HFFc6 (cell line): ENCODE data around the gene KRTAP20-4. TPM values are rescaled to one million over a fixed set of nuclear protein-coding genes. Genes with fewer than 3 reads are reported as not detected.

Experiments used
- DNase-seq: peaks from one replicate; pipeline ENCODE4 v3.0.0-alpha.2; 2018
- H3K27ac Mint-ChIP-seq: 2 replicates; pipeline ENCODE4 v1.8.0; 2020; ENCODE audit warnings: mild to moderate bottlenecking, mixed read lengths
- H3K27me3 Mint-ChIP-seq: 2 replicates; pipeline ENCODE4 v1.8.0; 2021; ENCODE audit warnings: mild to moderate bottlenecking, moderate library complexity, mixed read lengths; ENCODE audit not compliant: insufficient read depth
- H3K36me3 Mint-ChIP-seq: 2 replicates; pipeline ENCODE4 v1.8.0; 2021; ENCODE audit warnings: low read depth, mixed read lengths
- H3K4me1 Mint-ChIP-seq: 2 replicates; pipeline ENCODE4 v1.8.0; 2020; ENCODE audit warnings: low read depth, mixed read lengths
- H3K4me3 Mint-ChIP-seq: 2 replicates; pipeline ENCODE4 v1.8.0; 2020; ENCODE audit warnings: mild to moderate bottlenecking, moderate library complexity, mixed read lengths
- H3K9me3 Mint-ChIP-seq: 2 replicates; pipeline ENCODE4 v1.8.0; 2020; ENCODE audit warnings: mild to moderate bottlenecking, mixed read lengths
- long read RNA-seq: library from polyadenylated mRNA; unstranded; transcript quantifications from one replicate; pipeline ENCODE4 v2.0.0, GENCODE V29; 2019
- total RNA-seq, 6 experiments: library from RNA; stranded (reverse); fragmentation: NEBNext Ultra II Directional; extraction: Animal tissue kit (Norgen Biotek cat#: 25700); gene quantifications; 2 replicates in 1 of 6; 3 replicates in 5 of 6; pipeline ENCODE4 v1.2.3, GENCODE V29; 2021
- TF ChIP-seq, protein P1 (sequence below): fragments of 200-600 bp; sonication (generic); IDR thresholded peaks from 2 replicates; pipeline ENCODE4 v1.5.0; 2021; ENCODE audit warnings: antibody characterized with exemption, mild to moderate bottlenecking

KRTAP20-4 gene
- not detected for total RNA-seq
- long read RNA-seq = 0 reads

DNA sequence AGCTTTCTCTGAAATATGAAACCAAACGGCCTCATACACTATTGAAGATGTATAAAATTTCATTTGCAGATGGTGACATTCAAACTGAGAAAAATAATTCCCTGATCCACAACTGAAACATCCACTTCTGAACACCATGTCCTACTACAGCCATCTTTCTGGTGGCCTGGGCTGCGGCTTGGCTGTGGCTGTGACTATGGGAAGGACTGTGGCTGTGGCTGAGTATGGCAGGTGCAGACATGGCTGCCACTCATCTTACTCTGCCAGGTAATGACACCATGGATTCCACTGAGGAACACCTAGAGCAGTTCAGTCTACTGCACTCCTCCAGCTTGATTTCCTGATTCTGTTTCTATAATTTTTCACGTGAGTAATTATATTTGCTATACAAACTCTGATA is at the start of gene KRTAP20-4:
TSS of gene KRTAP20-4 (plus strand) at position 106 of the 400 bp plus-strand sequence.
- peaks cover 64% of the 10 kb centered on the region for H3K9me3 Mint-ChIP-seq
- H3K36me3 Mint-ChIP-seq = peaks cover 4% of the 10 kb centered on the region; the same call in 1 of the 2 replicates
- no peaks in the 10 kb centered on the region for H3K4me1 Mint-ChIP-seq
- H3K4me3 Mint-ChIP-seq = no peak within 1 kb of the TSS
- H3K27me3 Mint-ChIP-seq = no peaks in the 10 kb centered on the region
- H3K27ac Mint-ChIP-seq = no peak within 1 kb of the TSS
- TF ChIP-seq, protein P1, sequence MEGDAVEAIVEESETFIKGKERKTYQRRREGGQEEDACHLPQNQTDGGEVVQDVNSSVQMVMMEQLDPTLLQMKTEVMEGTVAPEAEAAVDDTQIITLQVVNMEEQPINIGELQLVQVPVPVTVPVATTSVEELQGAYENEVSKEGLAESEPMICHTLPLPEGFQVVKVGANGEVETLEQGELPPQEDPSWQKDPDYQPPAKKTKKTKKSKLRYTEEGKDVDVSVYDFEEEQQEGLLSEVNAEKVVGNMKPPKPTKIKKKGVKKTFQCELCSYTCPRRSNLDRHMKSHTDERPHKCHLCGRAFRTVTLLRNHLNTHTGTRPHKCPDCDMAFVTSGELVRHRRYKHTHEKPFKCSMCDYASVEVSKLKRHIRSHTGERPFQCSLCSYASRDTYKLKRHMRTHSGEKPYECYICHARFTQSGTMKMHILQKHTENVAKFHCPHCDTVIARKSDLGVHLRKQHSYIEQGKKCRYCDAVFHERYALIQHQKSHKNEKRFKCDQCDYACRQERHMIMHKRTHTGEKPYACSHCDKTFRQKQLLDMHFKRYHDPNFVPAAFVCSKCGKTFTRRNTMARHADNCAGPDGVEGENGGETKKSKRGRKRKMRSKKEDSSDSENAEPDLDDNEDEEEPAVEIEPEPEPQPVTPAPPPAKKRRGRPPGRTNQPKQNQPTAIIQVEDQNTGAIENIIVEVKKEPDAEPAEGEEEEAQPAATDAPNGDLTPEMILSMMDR = no peak
- no peak for DNase-seq

DNA sequence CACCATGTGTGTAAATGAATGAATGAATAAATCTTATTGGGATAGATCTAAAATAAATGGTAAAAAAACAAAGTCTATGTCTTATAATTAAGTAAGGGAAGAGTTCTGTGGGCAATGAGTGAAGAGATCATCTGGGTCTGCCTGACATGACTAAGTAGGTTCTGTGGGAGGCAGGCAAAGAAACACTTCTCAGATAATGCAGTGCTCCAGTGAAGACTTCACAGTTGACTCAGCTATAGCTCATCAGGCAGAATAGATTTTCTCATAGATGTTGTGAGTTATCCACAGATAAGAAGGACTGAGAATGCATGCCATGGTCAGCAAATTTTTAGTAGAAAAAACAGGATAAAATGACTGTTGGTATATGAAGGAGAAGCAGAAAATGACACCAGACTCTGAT is 42.7 kb upstream of the KRTAP20-4 start:
- no peaks in the 10 kb centered on the region for H3K4me1 Mint-ChIP-seq
- no peak for DNase-seq
- peaks cover 26% of the 10 kb centered on the region for H3K9me3 Mint-ChIP-seq
- peaks cover 4% of the 10 kb centered on the region; the same call in 1 of the 2 replicates for H3K36me3 Mint-ChIP-seq
- no peak overlapping the region for H3K27ac Mint-ChIP-seq
- TF ChIP-seq, protein P1 = no peak
- H3K27me3 Mint-ChIP-seq = no peaks in the 10 kb centered on the region
- no peak overlapping the region for H3K4me3 Mint-ChIP-seq

DNA sequence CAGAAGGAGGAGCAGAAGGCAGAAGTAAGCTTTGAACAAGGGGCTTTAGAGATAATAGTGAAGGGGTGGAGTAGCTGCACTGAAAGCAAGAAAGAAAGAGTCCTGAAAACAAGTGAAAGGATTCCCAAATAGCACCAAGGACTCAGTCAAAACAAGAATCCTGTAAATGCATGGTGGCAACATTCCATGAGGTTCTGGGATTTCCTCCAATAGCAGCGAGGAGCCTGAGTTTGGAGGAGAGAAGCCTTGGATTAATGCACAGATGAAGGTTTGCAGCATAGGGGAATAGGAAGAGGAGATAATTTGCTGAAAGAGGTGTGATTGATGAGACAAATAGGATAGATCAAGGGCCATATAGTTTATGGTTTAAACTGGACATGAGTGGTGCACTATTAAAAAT is 41.1 kb upstream of the KRTAP20-4 start:
- H3K4me1 Mint-ChIP-seq = no peaks in the 10 kb centered on the region
- TF ChIP-seq, protein P1 = no peak
- H3K4me3 Mint-ChIP-seq = no peak overlapping the region
- H3K27me3 Mint-ChIP-seq = no peaks in the 10 kb centered on the region
- H3K27ac Mint-ChIP-seq = no peak overlapping the region
- H3K36me3 Mint-ChIP-seq = peaks cover 8% of the 10 kb centered on the region; the same call in 1 of the 2 replicates
- peaks cover 26% of the 10 kb centered on the region for H3K9me3 Mint-ChIP-seq
- DNase-seq = no peak

DNA sequence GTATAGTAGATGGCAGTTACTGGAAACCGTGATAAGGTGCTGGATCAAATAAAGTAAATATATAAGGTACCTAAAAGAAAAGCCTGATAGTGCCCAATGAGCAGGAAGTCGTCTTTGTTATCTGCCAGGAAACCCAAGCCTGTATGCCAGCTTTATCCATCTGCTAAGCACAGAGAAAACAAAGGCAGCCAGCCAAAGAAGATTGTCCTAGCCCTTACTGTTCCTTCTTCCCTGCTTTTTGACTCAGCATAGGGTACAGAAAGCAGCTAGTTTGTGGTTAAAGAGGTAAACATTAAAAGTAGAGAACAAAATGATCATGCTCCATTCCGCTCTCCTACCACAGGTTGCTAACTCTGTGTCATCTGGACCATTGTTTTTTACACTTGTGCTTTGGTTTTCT is 40.3 kb upstream of the KRTAP20-4 start:
- H3K4me1 Mint-ChIP-seq = no peaks in the 10 kb centered on the region
- H3K36me3 Mint-ChIP-seq = peaks cover 16% of the 10 kb centered on the region
- no peak overlapping the region for H3K4me3 Mint-ChIP-seq
- peaks cover 33% of the 10 kb centered on the region for H3K9me3 Mint-ChIP-seq
- H3K27ac Mint-ChIP-seq = no peak overlapping the region
- TF ChIP-seq, protein P1 = no peak
- DNase-seq = no peak
- H3K27me3 Mint-ChIP-seq = no peaks in the 10 kb centered on the region

DNA sequence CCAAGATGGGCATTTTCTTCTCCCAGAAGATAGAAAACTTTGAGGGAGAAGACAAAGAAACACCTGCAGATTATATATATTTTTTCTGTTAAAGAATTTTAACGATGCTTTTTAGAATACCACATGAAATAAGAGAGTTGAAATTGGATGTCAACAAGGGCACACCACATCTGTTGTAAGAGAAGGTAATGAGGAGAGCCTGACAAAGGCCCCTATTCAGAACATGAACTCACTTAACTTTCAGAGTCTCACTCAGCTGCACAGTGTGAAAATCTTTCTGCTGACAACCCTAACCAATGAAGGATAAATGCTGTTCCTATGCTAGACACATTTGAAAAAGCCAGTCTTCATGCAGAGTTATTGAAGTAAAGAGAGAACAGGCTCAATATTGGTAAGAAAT is 37.6 kb upstream of the KRTAP20-4 start:
- Mint-ChIP-seq H3K4me1 (no peaks in the 10 kb centered on the region), H3K9me3 (peaks cover 30% of the 10 kb centered on the region)
- TF ChIP-seq, protein P1 = no peak

DNA sequence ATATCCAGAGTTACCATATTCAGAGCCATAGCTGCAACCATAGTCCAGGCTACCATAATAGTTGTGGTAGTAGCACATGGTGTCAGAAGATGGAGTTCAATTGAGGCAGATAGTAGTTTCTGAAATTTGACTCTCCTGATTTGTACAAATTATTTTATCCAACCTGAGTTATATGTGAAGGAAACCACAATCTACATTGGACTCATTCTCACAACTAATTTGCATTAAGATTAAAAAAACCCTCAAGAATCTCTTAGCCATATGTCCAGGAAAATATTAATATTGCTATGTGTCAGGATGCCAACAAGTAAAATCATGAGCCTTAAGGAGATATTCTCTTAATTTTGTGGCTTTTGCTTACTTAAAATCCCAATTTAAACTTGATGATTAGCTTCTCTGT is 30.1 kb upstream of the KRTAP20-4 start, which contains the start of gene KRTAP22-2:
TSS of gene KRTAP22-2 (minus strand) at position 101 of the 400 bp plus-strand sequence.
- no peaks in the 10 kb centered on the region; the same call in 1 of the 2 replicates for H3K36me3 Mint-ChIP-seq
- no peaks in the 10 kb centered on the region for H3K27me3 Mint-ChIP-seq
- H3K4me1 Mint-ChIP-seq = no peaks in the 10 kb centered on the region
- no peak within 1 kb of the TSS for H3K27ac Mint-ChIP-seq
- peaks cover 35% of the 10 kb centered on the region for H3K9me3 Mint-ChIP-seq
- TF ChIP-seq, protein P1 = no peak
- DNase-seq = no peak
- no peak within 1 kb of the TSS for H3K4me3 Mint-ChIP-seq

More for the DNA sequence above, 37.6 kb upstream of the KRTAP20-4 start:
- Mint-ChIP-seq H3K27ac (no peak overlapping the region), H3K4me3 (no peak overlapping the region), H3K27me3 (no peaks in the 10 kb centered on the region), H3K36me3 (peaks cover 12% of the 10 kb centered on the region)
- no peak for DNase-seq
